GM19239 (cell line): ENCODE measurements around the gene ADORA1.
A peak's percentile ranks its signal among the peaks of the same experiment; 100 is the strongest.

ENCODE experiments used
- DNase-seq: peaks from one replicate; pipeline ENCODE4 v3.0.0; 2011; ENCODE audit warnings: low spot score; ENCODE audit not compliant: insufficient read length
- FAIRE-seq: peaks from 2 replicates; lab custom pipeline; 2011; peaks lifted over from hg19 to GRCh38; lab: Jason Lieb, UNC

The ADORA1 gene

GRCh38 chr1:203127666-203128430 is at the start of gene ADORA1:
Gene ADORA1, plus strand, starts transcription at chr1:203127726. Its CDS starts 1,116 bp downstream, at chr1:203128842.
- DNase-seq (no peak), FAIRE-seq (no peak)

GRCh38 chr1:203077956-203078355 is 49.6 kb upstream of the ADORA1 start:
- FAIRE-seq = no peak
- no peak for DNase-seq

- DNase-seq (no peak), FAIRE-seq (no peak)
Measured at GRCh38 chr1:203078478-203078877, 49.0 kb upstream of the ADORA1 start.

- no peak for DNase-seq
- no peak for FAIRE-seq
Measured at GRCh38 chr1:203080456-203080855, 47.1 kb upstream of the ADORA1 start.

GRCh38 chr1:203081465-203082230 is 45.9 kb upstream of the ADORA1 start:
- FAIRE-seq = no peak

GRCh38 chr1:203082231-203082505 is 45.4 kb upstream of the ADORA1 start:
- FAIRE-seq = no peak
- no peak for DNase-seq

More at GRCh38 chr1:203081465-203082230, 45.9 kb upstream of the ADORA1 start:
- no peak for DNase-seq

GRCh38 chr1:203082571-203083462 is 44.7 kb upstream of the ADORA1 start:
- FAIRE-seq (no peak), DNase-seq (no peak)

GRCh38 chr1:203083463-203083921 is 44.0 kb upstream of the ADORA1 start:
- no peak for DNase-seq
- no peak for FAIRE-seq

GRCh38 chr1:203084588-203085527 is 42.7 kb upstream of the ADORA1 start:
- FAIRE-seq (no peak), DNase-seq (peak; percentile 44)

GRCh38 chr1:203085528-203086406 is 41.8 kb upstream of the ADORA1 start, which contains the start of gene MYOG:
Gene MYOG, minus strand, starts transcription at chr1:203086012. Its CDS starts 51 bp downstream, at chr1:203085961.
- FAIRE-seq (no peak), DNase-seq (no peak)

- no peak for DNase-seq
Measured at GRCh38 chr1:203086992-203087763, 40.3 kb upstream of the ADORA1 start.

GRCh38 chr1:203088441-203088840 is 39.1 kb upstream of the ADORA1 start:
- no peak for FAIRE-seq
- no peak for DNase-seq

More at GRCh38 chr1:203086992-203087763, 40.3 kb upstream of the ADORA1 start:
- no peak for FAIRE-seq

- FAIRE-seq = no peak
- no peak for DNase-seq
Measured at GRCh38 chr1:203089001-203089650, 38.4 kb upstream of the ADORA1 start.

GRCh38 chr1:203089651-203090045 is 37.9 kb upstream of the ADORA1 start:
- FAIRE-seq (no peak), DNase-seq (no peak)

- no peak for DNase-seq
- no peak for FAIRE-seq
Measured at GRCh38 chr1:203090421-203091198, 36.9 kb upstream of the ADORA1 start.

GRCh38 chr1:203091199-203091477 is 36.4 kb upstream of the ADORA1 start:
- FAIRE-seq (no peak), DNase-seq (no peak)
